ENCODE measurements around the gene OOSP4A. TPM values are rescaled to one million over a fixed set of nuclear protein-coding genes. Genes with fewer than 3 reads are reported as not detected.

OOSP4A gene
- total and polyA plus RNA-seq, 3 donors from 2014 or later, result not detected

DNA sequence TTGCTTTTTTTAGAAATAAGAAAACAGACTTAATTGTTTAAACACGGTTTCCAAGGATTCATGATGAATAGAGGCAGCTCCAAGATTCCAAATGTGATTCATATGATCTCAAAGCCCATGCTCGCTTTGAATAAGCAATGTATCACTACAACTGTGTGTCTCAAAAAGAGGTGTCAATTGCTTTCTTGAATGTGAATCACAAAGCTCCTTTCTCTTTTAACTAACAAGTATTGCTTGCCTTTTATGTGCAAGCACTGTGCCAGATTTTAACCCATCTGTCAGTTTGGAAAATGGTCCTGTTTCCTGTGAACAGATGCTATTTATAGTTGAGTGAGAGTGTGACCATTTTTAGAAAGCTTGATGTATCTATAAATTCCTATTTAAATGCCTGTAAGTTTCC lies 19.1 kb upstream of the OOSP4A start:
- no peak overlapping the region for H3K4me3 ChIP-seq
- no peak overlapping the region for H3K27ac ChIP-seq
- H3K9me3 ChIP-seq, result no peaks in the 10 kb centered on the region
- H3K36me3 ChIP-seq (ENCODE audit: low read depth, missing control alignments), result no peaks in the 10 kb centered on the region
- TF ChIP-seq POLR2A (IDR thresholded peaks at IDR 0.05), result no peak
- TF ChIP-seq, protein P1, sequence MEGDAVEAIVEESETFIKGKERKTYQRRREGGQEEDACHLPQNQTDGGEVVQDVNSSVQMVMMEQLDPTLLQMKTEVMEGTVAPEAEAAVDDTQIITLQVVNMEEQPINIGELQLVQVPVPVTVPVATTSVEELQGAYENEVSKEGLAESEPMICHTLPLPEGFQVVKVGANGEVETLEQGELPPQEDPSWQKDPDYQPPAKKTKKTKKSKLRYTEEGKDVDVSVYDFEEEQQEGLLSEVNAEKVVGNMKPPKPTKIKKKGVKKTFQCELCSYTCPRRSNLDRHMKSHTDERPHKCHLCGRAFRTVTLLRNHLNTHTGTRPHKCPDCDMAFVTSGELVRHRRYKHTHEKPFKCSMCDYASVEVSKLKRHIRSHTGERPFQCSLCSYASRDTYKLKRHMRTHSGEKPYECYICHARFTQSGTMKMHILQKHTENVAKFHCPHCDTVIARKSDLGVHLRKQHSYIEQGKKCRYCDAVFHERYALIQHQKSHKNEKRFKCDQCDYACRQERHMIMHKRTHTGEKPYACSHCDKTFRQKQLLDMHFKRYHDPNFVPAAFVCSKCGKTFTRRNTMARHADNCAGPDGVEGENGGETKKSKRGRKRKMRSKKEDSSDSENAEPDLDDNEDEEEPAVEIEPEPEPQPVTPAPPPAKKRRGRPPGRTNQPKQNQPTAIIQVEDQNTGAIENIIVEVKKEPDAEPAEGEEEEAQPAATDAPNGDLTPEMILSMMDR (IDR thresholded peaks at IDR 0.05), result no peak
- no peak for DNase-seq
- H3K4me1 ChIP-seq, result no peaks in the 10 kb centered on the region
- 65 to 77% methylated on average over 2 of the region's 2 CpGs for WGBS, 2 donors
- H3K27me3 ChIP-seq, result no peaks in the 10 kb centered on the region
- intact Hi-C loops (cut with DNase I; ENCODE audit: low total_unique reads), result no loop called here

DNA sequence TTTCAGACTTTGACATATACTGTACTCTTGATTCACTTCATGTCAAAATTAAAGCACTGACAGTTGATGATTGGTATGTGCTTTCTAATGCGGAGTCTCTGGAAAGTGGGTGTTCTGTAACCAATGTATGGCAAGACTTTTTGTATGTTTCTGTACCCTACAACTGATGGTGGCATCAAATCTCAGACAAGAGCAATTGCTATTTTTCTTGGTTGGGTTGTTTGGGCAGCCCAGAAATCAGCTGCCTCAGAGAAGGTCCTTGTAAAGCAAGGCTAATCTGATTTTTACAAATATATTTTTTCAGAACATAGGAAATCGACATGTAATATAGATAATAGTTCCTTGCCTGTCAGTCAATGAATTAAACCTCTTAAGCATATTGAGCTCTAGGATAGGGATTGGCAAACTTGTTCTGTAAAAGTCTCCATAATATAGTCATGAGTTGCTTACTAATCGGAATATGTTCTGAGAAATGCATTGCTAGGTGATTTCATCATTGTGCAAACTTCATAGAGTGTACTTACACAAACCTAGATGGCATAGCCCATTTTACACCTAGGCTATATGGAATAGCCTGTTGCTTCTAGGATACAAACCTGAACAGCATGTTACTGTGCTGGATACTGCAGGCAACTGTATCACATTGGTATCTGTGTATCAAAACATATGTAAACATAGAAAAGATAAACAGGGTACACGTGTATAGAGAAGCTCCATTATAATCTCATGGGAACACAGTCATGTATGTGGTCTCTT lies 10.2 kb upstream of the OOSP4A start:
- intact Hi-C loops (cut with DNase I; ENCODE audit: low total_unique reads), result no loop called here
- TF ChIP-seq, protein P1 (IDR thresholded peaks at IDR 0.05), result no peak
- TF ChIP-seq POLR2A (IDR thresholded peaks at IDR 0.05), result no peak
- 81 to 83% methylated on average over 4 of the region's 4 CpGs for WGBS, 2 donors
- DNase-seq, result no peak
- H3K4me3 ChIP-seq, result no peak overlapping the region
- H3K4me1 ChIP-seq, result no peaks in the 10 kb centered on the region
- H3K27ac ChIP-seq, result no peak overlapping the region
- H3K36me3 ChIP-seq (ENCODE audit: low read depth, missing control alignments), result no peaks in the 10 kb centered on the region
- no peaks in the 10 kb centered on the region for H3K27me3 ChIP-seq
- no peaks in the 10 kb centered on the region for H3K9me3 ChIP-seq

DNA sequence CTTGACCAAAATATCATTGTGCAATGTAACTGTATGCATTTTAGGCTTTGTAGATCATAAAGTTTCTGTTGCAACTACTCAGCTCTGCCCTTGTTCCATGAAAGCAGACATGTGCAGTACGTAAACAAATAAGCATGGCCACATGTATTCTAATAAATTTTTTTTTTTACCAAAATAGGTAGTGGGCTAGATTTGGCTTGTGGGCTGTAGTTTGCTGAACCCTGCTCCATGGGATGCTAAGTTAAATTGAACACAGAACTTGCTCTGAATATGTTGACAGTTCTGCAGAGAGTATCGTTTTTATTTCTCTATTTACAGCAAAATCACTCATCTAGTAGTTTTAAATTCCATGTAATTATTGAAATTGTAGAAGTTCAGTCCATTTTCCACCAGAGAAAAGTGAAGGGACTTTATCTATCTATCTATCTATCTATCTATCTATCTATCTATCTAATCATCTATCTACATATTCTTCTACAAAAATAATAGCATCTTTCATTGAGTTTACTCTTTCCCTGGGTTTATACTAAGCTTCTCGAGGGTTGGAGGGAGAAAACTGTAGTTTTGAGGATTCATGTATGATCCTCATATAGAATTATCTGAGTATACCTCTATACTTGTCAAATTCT lies 9.5 kb upstream of the OOSP4A start:
- TF ChIP-seq, protein P1 (IDR thresholded peaks at IDR 0.05), result no peak
- no peak for TF ChIP-seq POLR2A (IDR thresholded peaks at IDR 0.05)
- no peaks in the 10 kb centered on the region for H3K36me3 ChIP-seq (ENCODE audit: low read depth, missing control alignments)
- no peak overlapping the region for H3K27ac ChIP-seq
- intact Hi-C loops (cut with DNase I; ENCODE audit: low total_unique reads), result no loop called here
- H3K9me3 ChIP-seq, result no peaks in the 10 kb centered on the region
- no peak for DNase-seq
- no peak overlapping the region for H3K4me3 ChIP-seq
- H3K27me3 ChIP-seq, result no peaks in the 10 kb centered on the region
- no peaks in the 10 kb centered on the region for H3K4me1 ChIP-seq
- WGBS, 2 donors, result 86 to 91% methylated on average over 3 of the region's 3 CpGs

DNA sequence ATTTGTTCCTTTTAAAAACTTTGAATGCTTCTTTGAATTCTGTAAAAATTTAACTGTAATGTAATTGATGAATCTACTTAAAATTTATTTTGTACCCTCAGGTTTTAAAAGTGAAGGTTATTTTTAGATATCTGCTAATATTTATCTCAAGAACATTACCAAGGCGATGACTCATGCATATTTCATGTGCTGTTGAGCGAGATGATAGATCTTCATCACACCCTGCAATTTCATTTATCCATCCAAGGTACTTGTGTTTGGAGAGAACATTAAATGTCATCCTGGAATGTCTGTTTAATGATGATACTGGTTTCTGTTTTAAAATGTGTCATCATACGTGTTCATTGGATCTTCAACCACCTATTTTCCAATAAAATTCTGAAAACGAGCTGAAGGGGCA lies 6.7 kb upstream of the OOSP4A start:
- Histone ChIP-seq H3K9me3 (no peaks in the 10 kb centered on the region), H3K36me3 (ENCODE audit: low read depth, missing control alignments) (no peaks in the 10 kb centered on the region), H3K4me3 (no peak overlapping the region), H3K27me3 (no peaks in the 10 kb centered on the region), H3K27ac (no peak overlapping the region), H3K4me1 (peaks cover 6% of the 10 kb centered on the region)
- intact Hi-C loops (cut with DNase I; ENCODE audit: low total_unique reads), result no loop called here
- no peak for TF ChIP-seq POLR2A (IDR thresholded peaks at IDR 0.05)
- TF ChIP-seq, protein P1 (IDR thresholded peaks at IDR 0.05), result no peak
- no peak for DNase-seq
- 75 to 79% methylated on average over 4 of the region's 4 CpGs for WGBS, 2 donors
